Measurements from ENCODE around the gene EXOC2. TPM values are rescaled to one million over a fixed set of nuclear protein-coding genes. Genes with fewer than 3 reads are reported as not detected.

EXOC2 gene
- total RNA-seq = 10 to 100 TPM; 19.5 to 23.6 (median 20.9) TPM

GRCh38 chr6:692858-693722 lies at the start of gene EXOC2:
Gene EXOC2, minus strand, starts transcription at chr6:693139. Its CDS starts 55,321 bp downstream, at chr6:637818.
- no peak for TF ChIP-seq POLR2A (IDR thresholded peaks at IDR 0.05)
- TF ChIP-seq CTCF (IDR thresholded peaks at IDR 0.05) = peak in 1 of 3 donors; percentile 54
- peak; percentile 61 to 94 for DNase-seq (ENCODE audit: low spot score in 2 of 2)
- intact Hi-C loops (cut with DNase I; ENCODE audit: low total_unique reads) = no loop called here
- H3K4me3 ChIP-seq (ENCODE audit: low read depth, poor library complexity, severe bottlenecking) = peak within 1 kb of the TSS; percentile 71
- 2 to 3% methylated on average over 15 to 27 of the region's 63 CpGs for WGBS, 2 donors

GRCh38 chr6:741410-742339 lies 48.7 kb upstream of the EXOC2 start:
- DNase-seq (ENCODE audit: low spot score in 2 of 2) = no peak
- no peak overlapping the region for H3K4me3 ChIP-seq (ENCODE audit: low read depth, poor library complexity, severe bottlenecking)
- intact Hi-C loops (cut with DNase I; ENCODE audit: low total_unique reads) = no loop called here
- 86 to 89% methylated on average over 5 of the region's 5 CpGs for WGBS, 2 donors
- TF ChIP-seq CTCF (IDR thresholded peaks at IDR 0.05) (no peak), POLR2A (IDR thresholded peaks at IDR 0.05) (no peak)

- TF ChIP-seq POLR2A (IDR thresholded peaks at IDR 0.05) (no peak), CTCF (IDR thresholded peaks at IDR 0.05) (no peak)
- no peak for DNase-seq (ENCODE audit: low spot score in 2 of 2)
- intact Hi-C loops (cut with DNase I; ENCODE audit: low total_unique reads) = no loop called here
- WGBS, 2 donors = 81 to 85% methylated on average over 20 of the region's 20 CpGs
- no peak overlapping the region for H3K4me3 ChIP-seq (ENCODE audit: low read depth, poor library complexity, severe bottlenecking)
These were observed 43.9 kb upstream of the EXOC2 start for GRCh38 chr6:736657-737446.

GRCh38 chr6:733431-734219 lies 40.7 kb upstream of the EXOC2 start:
- intact Hi-C loops (cut with DNase I; ENCODE audit: low total_unique reads) = no loop called here
- 82 to 84% methylated on average over 14 of the region's 14 CpGs for WGBS, 2 donors
- DNase-seq (ENCODE audit: low spot score in 2 of 2) = no peak
- TF ChIP-seq POLR2A (IDR thresholded peaks at IDR 0.05) (no peak), CTCF (IDR thresholded peaks at IDR 0.05) (no peak)
- no peak overlapping the region for H3K4me3 ChIP-seq (ENCODE audit: low read depth, poor library complexity, severe bottlenecking)

GRCh38 chr6:731924-732323 lies 39.0 kb upstream of the EXOC2 start:
- no peak overlapping the region for H3K4me3 ChIP-seq (ENCODE audit: low read depth, poor library complexity, severe bottlenecking)
- intact Hi-C loops (cut with DNase I; ENCODE audit: low total_unique reads) = no loop called here
- 65% methylated on average over 7 of the region's 7 CpGs for WGBS, 2 donors
- TF ChIP-seq POLR2A (IDR thresholded peaks at IDR 0.05) = no peak
- no peak for TF ChIP-seq CTCF (IDR thresholded peaks at IDR 0.05)
- DNase-seq (ENCODE audit: low spot score in 2 of 2) = no peak

All from lower leg skin (tissue), 4 donors.